AG09319 (cell line): ENCODE measurements around the gene GNAO1.
A peak's percentile ranks its signal among the peaks of the same experiment; 100 is the strongest.

Experiments used
- DNase-seq: peaks from one replicate; pipeline ENCODE4 v3.0.0-alpha.2; 2010; ENCODE audit warnings: low read depth; ENCODE audit errors: extremely low read depth
- TF ChIP-seq, protein P1 (sequence below): IDR thresholded peaks from 2 replicates; pipeline ENCODE4 v1.5.1; 2011; ENCODE audit warnings: low read depth, mild to moderate bottlenecking, inconsistent platforms, low read length, moderate library complexity

Gene GNAO1

DNA sequence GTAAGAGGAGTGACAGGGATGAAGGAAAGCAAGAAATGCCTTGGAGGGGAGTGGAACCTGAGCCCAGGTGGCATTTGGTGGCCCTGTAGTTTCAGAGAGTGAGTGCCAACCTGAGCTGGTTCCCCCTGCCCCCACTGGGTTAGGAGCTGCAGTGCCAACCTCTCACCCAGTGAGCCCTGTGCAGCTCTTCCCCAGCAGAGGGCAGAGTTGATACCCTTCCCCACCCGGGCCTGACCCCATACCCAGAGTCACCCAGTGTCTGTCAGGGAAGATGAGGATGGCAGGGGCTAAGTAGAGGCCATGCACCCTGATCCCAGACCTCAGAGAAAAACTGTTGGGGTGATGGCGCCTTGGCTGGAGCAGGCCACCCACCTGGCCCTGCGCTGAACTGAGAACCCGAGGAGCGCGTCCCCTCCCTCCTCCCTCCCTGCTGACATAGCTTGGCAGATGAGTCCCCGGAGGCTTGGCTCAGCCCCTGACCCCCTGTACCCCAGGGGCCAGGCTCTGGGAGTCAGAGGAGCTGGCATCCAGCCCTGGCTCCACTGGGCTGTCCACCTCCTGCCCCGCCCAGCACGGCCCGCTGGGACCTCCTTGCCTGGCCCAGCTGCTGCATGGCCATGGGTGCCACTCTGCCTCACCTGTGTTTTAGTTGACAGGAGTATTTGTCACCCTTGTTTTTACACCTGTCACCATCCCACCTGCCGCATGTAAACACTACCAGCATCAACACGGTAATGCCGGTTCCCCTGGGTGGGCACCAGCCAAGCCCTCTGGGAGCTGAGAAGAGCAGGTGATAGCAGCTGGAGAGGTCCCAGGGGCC lies 120.1 kb downstream of the GNAO1 start:
- TF ChIP-seq, protein P1, sequence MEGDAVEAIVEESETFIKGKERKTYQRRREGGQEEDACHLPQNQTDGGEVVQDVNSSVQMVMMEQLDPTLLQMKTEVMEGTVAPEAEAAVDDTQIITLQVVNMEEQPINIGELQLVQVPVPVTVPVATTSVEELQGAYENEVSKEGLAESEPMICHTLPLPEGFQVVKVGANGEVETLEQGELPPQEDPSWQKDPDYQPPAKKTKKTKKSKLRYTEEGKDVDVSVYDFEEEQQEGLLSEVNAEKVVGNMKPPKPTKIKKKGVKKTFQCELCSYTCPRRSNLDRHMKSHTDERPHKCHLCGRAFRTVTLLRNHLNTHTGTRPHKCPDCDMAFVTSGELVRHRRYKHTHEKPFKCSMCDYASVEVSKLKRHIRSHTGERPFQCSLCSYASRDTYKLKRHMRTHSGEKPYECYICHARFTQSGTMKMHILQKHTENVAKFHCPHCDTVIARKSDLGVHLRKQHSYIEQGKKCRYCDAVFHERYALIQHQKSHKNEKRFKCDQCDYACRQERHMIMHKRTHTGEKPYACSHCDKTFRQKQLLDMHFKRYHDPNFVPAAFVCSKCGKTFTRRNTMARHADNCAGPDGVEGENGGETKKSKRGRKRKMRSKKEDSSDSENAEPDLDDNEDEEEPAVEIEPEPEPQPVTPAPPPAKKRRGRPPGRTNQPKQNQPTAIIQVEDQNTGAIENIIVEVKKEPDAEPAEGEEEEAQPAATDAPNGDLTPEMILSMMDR: peak; percentile 2; the same call in 1 of the 2 replicates
- no peak for DNase-seq

DNA sequence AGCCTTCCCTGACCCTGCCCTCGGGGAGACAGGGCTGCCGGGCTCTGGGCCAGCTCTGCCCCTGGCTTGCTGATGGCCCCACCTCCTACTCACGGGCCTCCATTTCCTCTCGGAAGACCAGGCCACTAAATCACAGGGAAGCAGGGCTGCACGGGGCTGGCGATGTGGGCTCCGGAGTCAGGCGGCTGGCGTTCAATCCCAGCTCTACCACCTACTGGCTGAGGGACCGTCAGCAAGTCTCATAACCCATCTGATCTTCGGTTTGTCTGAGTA lies 120.7 kb downstream of the GNAO1 start:
- DNase-seq: no peak
- TF ChIP-seq, protein P1: no peak

DNA sequence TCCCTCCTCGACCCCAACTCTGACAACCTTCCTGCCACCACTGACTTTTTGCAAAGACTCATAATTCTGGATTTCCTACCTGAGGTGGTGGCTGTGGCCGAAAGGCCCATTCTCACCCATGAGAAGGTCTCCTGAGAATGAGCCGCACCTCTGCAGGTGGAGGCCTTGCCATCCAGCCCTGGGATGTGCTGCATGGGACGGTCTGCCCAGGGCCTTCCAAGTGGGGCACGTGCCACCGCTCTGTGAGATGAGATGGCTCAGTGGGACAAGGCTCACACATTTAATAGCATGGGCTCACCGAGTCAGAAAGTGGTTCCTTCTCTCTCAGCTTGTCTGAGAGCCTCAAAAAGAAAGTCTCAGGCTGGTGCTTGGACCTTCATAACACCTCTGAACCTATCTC lies 121.3 kb downstream of the GNAO1 start:
- no peak for DNase-seq
- TF ChIP-seq, protein P1: no peak

DNA sequence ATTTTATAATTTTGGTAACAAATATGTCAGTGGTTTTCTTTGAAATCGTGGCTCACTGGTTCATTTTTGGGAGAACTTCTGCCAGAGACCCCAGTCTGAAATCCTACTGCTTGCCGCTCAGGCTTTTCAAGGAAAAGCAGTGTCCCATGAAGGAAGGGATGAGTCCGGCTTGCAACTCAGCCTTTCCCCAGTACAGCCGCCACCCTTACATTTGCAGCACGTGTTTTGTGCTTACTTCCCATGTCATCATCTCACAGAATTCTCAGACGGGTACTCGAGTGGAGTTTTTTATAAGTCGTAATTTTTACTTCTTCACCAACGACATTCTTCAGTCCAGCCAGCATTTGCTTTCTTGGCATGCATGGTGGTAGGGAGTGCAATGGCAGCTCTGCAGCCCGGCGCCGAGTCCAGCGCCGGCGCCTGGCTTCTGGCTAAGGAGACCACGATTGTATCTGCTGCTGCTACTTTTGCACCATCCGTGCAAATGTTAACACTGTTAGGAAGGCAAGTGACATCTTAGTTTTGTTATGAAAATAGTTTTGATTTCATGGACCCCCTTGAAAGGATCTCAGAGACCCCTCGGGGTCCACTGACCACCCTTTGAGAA lies 123.1 kb downstream of the GNAO1 start:
- TF ChIP-seq, protein P1: no peak
- DNase-seq: no peak

DNA sequence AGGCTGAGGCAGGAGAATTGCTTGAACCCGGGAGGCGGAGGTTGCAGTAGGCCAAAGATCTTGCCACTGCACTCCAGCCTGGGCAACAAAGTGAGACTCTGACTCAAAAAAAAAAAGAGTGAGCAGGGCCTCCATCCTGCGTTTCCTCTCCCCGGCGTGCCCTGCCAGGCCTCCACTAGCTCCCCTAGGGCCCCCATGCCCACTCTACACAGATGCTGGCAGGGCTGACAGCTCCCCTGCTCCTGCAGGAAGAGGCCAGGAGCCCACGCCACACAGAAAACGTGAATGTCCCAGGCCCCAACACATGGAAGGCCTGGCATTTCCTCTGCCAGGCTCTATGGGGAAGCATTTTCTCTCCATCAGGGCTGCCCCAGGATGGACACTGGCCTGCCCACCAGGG lies 124.7 kb downstream of the GNAO1 start:
- TF ChIP-seq, protein P1: no peak
- DNase-seq: no peak

DNA sequence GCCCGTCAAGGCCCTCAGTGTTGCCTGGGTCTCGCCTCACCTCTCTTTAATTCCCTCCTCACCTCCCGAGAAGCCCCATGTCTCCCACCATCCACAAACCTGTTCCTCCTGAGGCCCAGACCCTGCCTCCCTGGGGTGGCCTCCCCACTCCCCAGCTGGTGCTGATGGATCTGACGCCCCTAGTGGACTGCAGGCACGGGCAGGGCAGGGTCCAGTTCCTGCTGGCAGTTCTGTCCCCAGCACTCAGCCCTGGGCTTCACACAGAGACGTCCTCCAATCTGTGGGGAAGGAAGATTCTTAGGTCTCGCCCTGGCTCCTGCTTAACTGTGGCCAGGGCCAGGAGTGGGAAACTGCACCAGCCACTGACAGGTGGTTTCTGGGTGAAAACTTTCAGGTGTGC lies 125.3 kb downstream of the GNAO1 start:
- TF ChIP-seq, protein P1: no peak
- DNase-seq: no peak

DNA sequence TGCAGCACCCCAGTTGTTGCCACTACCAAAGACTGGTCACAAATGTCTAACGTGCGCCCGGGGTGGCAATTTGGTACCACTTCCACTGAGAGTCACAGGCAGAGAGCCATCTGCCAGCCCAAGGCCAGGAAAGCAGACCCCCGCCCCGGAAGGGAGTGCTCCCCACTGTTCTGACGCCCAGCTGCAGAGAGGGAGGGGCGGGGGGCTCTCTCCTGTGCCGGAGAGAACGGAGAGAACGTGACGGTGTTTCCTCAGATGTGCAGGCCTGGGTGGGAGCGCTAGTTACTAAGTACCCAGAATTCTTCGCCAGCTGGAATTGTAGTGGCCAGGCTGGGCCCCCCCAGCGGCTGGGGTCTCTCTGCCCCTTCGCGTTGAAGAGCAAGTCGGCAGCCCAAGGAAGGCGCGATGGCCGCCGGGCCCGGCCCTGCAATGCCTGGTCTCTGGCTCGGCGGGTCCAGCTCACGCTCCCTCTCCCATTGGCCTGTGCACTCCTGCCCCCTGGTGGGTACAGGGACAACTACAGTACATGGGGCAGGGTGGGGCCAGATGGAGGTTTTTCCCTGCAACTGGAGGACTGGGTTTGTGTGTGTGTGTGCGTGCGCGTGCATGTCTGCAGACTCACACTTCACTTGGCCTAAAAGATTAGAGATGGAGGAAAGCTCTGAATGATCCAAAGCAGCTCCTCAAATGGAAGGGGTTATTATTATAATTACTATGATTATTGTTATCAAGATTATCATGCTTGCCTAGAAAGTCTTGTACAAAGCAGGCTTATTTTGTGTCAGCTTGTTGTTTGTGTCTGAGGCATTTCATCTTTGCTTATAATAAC lies 126.9 kb downstream of the GNAO1 start:
- TF ChIP-seq, protein P1: peak; percentile 95
- peak; percentile 52 for DNase-seq
